Neural cell (in vitro differentiated cells): ENCODE results near the gene FAM185A.
"Not testable (repeated sequence)": the region's sequence is repeated elsewhere in the genome, so short reads cannot be mapped to it uniquely, and the experiment has no call there.

Source experiments
- CTCF ChIP-seq: fragments of 450-650 bp; IDR thresholded peaks from 2 replicates; pipeline ENCODE4 v1.5.1; 2014; ENCODE audit warnings: antibody characterized with exemption, mild to moderate bottlenecking, moderate library complexity; ENCODE audit not compliant: poor library complexity, severe bottlenecking
- EZH2 ChIP-seq: fragments of 200-600, 300-800 bp; shearing (Covaris generic), sonication (generic); IDR thresholded peaks from 2 replicates; pipeline ENCODE4 v1.6.1; 2014; ENCODE audit warnings: antibody characterized with exemption, low read length, borderline replicate concordance, mild to moderate bottlenecking; ENCODE audit not compliant: insufficient read depth, poor library complexity, severe bottlenecking
- POLR2AphosphoS5 ChIP-seq: IDR thresholded peaks from 2 replicates; pipeline ENCODE4 v1.6.1; 2012
- RAD21 ChIP-seq: fragments of 450-650 bp; conservative IDR thresholded peaks from 2 replicates; pipeline ENCODE4 v1.6.1; 2014; ENCODE audit warnings: antibody characterized with exemption, mild to moderate bottlenecking, moderate library complexity

DNA sequence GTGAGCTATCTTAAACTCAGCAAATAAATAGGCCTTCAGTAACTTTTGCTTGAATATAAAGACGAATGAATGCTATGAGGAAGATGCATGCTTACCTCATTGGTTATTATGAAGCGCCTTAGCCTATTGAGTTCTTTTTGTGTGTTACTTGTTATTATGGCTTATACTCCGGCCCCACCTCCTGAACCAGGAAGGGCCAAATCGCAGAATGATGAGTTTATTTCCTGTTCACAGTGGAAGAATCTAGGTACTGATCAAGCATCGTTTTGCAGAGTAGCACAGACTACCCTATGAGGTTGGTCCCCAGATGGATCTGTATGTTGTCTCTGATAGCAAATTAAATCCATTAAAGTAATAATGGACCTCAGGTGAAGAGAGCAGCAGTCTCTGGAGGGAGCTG is 42.6 kb downstream of the FAM185A start:
- not testable (repeated sequence) for TF ChIP-seq CTCF, EZH2, POLR2AphosphoS5, RAD21
